DMS153 treated with DMSO at 0.1 percent for 48 hours (cell line): ENCODE measurements around the gene COPS9.

Experiments
- DNase-seq: peaks from one replicate; lab custom pipeline; 2025; ENCODE audit not compliant: unreplicated experiment; lab: John Stamatoyannopoulos, UW

COPS9 gene

GRCh38 chr2:240166191-240166590 is 30.1 kb upstream of the COPS9 start:
- no peak for DNase-seq

GRCh38 chr2:240165661-240166060 is 29.6 kb upstream of the COPS9 start:
- no peak for DNase-seq

- DNase-seq: no peak
Observed at GRCh38 chr2:240165034-240165433, 28.9 kb upstream of the COPS9 start.

- no peak for DNase-seq
Observed at GRCh38 chr2:240164586-240164985, 28.5 kb upstream of the COPS9 start.

DNA sequence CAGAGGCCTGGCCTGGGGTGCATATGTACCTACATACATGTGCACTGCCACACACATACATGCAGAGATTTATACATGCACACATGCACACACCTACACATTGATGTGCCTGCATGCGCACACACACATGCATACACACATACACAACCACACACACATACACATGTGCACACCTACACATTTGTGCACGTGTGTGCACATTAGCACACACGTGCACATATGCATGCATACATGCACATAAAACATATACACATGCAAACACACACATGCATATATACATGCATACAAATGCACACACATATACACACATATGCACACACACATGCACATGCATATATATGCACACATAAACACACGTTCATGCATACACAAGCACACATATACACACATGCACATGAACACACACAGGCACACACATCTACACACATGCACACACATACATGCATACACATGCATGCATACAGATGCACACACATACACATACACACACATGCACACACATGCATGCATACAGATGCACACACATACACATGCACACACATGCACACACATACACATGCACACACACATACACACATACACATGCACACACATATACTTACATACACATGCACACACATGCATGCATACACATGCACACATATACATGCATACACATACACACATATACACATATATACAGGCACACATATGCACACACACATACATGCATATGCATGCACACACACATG is 27.9 kb upstream of the COPS9 start:
- DNase-seq: no peak

- no peak for DNase-seq
Observed at GRCh38 chr2:240162939-240163714, 27.0 kb upstream of the COPS9 start.

DNA sequence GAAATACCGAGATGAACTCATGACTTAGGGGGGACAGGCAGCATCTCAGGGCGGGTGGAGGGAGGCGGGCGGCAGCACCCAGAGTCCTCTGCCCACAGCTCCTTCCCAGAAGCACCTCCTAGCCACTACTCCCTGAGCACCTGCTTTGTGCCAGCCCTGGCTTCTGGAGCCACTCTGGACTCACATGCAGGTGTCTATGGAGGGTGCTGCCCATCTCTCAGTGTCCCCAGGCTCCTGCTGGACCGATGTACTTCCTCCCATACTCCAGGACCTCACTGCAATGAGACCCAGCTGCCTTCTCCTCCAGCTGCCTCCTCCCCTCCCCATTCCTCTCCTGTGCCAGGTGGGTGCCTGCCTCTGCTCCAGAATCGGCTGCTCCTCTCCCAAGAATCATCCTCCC is 26.4 kb upstream of the COPS9 start:
- DNase-seq: no peak

GRCh38 chr2:240162032-240162431 is 25.9 kb upstream of the COPS9 start:
- no peak for DNase-seq

- DNase-seq: no peak
Observed at GRCh38 chr2:240161087-240161750, 25.1 kb upstream of the COPS9 start.

DNA sequence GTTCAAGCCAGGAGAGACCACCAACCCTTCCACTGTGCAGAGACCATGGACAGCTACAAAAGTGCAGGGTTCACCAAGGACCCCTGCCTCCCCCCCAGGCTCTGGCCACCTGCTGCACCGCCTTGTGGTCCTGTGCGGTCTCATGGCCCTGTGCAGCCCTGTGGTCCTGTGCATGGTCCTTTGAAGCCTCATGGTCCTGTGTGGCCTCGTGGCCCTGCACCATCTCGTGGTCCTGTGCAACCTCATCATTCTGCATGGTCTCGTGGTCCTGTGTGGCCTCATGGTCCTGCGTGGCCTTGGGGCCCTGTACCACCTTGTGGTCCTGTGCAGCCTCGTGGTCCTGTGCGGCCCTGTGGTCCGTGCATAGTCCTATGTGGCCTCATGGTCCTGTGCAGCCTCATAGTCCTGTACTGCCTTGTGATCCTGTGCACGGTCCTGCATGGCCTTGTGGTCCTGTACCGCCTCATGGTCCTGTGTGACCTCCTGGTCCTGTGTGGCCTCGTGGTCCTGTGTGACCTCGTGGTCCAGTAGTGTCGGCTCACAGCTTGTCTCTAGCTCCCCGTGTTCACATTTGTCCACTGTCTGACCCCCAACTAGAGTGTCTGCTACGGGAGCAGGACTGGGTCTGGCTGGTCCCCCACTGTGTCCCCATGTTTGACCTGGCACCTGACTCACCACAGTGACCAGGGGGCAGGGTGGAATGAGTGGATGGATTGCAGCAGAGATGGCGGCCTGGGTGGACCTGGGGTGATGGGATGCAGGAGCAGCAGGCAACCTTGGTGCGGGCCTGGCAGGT is 24.4 kb upstream of the COPS9 start:
- no peak for DNase-seq

DNA sequence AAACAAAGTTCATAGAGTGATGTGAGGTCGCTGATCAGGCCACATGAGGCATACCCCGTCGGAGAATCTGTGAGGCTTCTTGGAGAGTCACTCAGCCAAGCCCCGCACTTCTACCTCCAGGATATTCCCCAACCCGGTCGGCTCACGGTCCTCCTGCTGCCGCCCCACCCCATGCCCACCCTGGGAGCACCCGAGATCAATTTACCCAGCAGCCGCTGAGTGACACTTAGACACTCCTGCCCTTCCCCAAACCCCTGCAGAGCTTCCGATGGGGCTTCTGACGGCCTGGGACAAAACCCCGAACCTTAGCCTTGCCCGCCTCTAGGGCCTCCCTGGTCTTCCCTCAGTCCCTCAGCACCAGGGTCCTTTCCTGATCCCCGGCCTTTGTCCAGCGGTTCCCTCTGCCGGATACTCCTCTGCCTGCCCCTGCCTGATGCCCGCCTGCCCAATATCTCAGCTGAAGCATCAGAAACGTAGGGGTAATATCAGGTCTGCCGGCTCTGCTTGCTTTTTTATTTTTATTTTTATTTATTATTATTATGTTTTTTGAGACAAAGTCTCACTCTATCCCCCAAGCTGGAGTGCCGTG is 23.2 kb upstream of the COPS9 start:
- no peak for DNase-seq

DNA sequence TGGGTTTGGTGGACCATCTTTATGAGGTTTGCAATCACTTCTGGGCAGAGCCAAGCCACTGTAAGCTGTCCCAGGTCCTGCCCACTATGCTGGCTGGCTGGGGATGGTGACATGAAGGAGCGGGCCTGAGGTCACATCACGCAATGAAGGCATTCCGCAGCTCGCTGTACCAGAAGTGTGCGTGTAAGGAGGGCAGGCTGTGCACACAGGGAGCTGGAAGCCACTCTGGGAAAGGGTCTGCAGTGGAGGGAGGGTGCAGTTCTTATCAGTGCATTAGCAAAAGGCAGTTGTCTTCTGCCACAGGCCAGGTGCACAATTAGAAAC is 21.0 kb upstream of the COPS9 start:
- no peak for DNase-seq

GRCh38 chr2:240156435-240157146 is 20.5 kb upstream of the COPS9 start:
- DNase-seq: no peak

GRCh38 chr2:240155745-240156390 is 19.8 kb upstream of the COPS9 start:
- no peak for DNase-seq

GRCh38 chr2:240155048-240155744 is 19.1 kb upstream of the COPS9 start:
- DNase-seq: no peak

- DNase-seq: no peak
Observed at GRCh38 chr2:240154606-240155005, 18.5 kb upstream of the COPS9 start.

- DNase-seq: no peak
Observed at GRCh38 chr2:240153418-240153817, 17.3 kb upstream of the COPS9 start.

DNA sequence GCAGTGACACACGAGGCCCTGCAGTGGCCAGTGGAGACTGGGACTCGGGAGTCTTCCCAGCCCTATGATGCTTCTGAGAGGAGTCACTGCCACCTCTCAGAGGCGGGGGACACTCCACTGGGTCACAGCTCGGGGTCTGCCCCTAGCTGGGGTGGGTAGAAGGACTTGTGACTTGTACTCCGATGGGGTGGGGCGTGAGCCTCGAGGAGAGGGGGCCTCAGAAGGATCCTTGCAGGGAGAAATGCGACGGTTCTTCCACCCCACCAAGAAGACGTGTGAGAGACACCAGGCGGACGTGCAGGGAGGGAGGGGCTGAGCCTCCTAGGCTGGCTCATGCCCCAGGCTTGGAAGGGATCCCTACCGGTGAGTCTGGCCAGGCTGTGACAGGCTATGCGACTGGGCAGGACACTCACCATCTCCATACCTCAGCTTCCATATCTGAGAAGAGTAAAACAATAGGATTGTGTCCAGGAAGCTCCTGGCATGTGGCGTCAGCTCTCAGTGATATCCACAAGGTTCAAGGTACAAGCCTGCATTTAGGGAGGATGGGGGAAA is 15.4 kb upstream of the COPS9 start:
- DNase-seq: no peak
